Activated T-cell treated with anti-CD3 and anti-CD28 coated beads for 48 hours (primary cell): ENCODE measurements around the gene LGR4.
"Not testable (repeated sequence)": the region's sequence is repeated elsewhere in the genome, so short reads cannot be mapped to it uniquely, and the experiment has no call there.

Experiments used
- DNase-seq: peaks from one replicate; pipeline ENCODE4 v3.0.0-alpha.2; 2020; ENCODE audit warnings: low read depth

The LGR4 gene

GRCh38 chr11:27472398-27473016 is at the start of gene LGR4:
LGR4 (minus strand) TSS chr11:27472790; CDS start chr11:27472302, 488 bp downstream.
- DNase-seq, result peak; percentile 57

- DNase-seq, result no peak
Observed at GRCh38 chr11:27520226-27520625, 47.6 kb upstream of the LGR4 start.

- DNase-seq, result no peak
Observed at GRCh38 chr11:27518518-27518917, 45.9 kb upstream of the LGR4 start.

GRCh38 chr11:27517490-27517889 is 44.9 kb upstream of the LGR4 start:
- not testable (repeated sequence) for DNase-seq

- no peak for DNase-seq
Observed at GRCh38 chr11:27514558-27514957, 42.0 kb upstream of the LGR4 start.

- DNase-seq, result no peak
Observed at GRCh38 chr11:27514076-27514475, 41.5 kb upstream of the LGR4 start.

- DNase-seq, result no peak
Observed at GRCh38 chr11:27513389-27513788, 40.8 kb upstream of the LGR4 start.

- no peak for DNase-seq
Observed at GRCh38 chr11:27512238-27512637, 39.6 kb upstream of the LGR4 start.

GRCh38 chr11:27509908-27510307 is 37.3 kb upstream of the LGR4 start:
- no peak for DNase-seq

- DNase-seq, result no peak
Observed at GRCh38 chr11:27507557-27508322, 35.1 kb upstream of the LGR4 start.

GRCh38 chr11:27506200-27507182 is 33.9 kb upstream of the LGR4 start, which contains the start of gene LIN7C:
LIN7C (minus strand) TSS chr11:27506769; CDS start chr11:27506752, 17 bp downstream.
- DNase-seq, result peak; percentile 90

GRCh38 chr11:27505781-27506180 is 33.2 kb upstream of the LGR4 start:
- DNase-seq, result no peak

GRCh38 chr11:27504205-27504604 is 31.6 kb upstream of the LGR4 start:
- no peak for DNase-seq

GRCh38 chr11:27501100-27501499 is 28.5 kb upstream of the LGR4 start:
- DNase-seq, result no peak

- no peak for DNase-seq
Observed at GRCh38 chr11:27497911-27498310, 25.3 kb upstream of the LGR4 start.

GRCh38 chr11:27497284-27497866 is 24.8 kb upstream of the LGR4 start:
- no peak for DNase-seq

GRCh38 chr11:27496461-27496860 is 23.9 kb upstream of the LGR4 start:
- no peak for DNase-seq

- DNase-seq, result no peak
Observed at GRCh38 chr11:27495710-27496300, 23.2 kb upstream of the LGR4 start.

GRCh38 chr11:27489092-27489491 is 16.5 kb upstream of the LGR4 start:
- DNase-seq, result no peak

- DNase-seq, result no peak
Observed at GRCh38 chr11:27487706-27488105, 15.1 kb upstream of the LGR4 start.

- DNase-seq, result no peak
Observed at GRCh38 chr11:27485930-27486773, 13.6 kb upstream of the LGR4 start.
